ENCODE data around the gene CBX4. TPM values are rescaled to one million over a fixed set of nuclear protein-coding genes. Genes with fewer than 3 reads are reported as not detected.

Gene CBX4
- 16.6 and 21.9 TPM in 2 replicates for polyA plus RNA-seq (2012; rRNA removed)
- polyA plus RNA-seq (2012; cell fraction: cytosol; rRNA removed) = 11.0 and 13.2 TPM in 2 replicates
- polyA plus RNA-seq (2012; cell fraction: nucleus; rRNA removed) = 23.6 and 29.2 TPM in 2 replicates

GRCh38 chr17:79839356-79840268 is at the start of gene CBX4:
Gene CBX4 (minus strand): TSS chr17:79839440. CDS start chr17:79839251, 189 bp downstream.
- H3K36me3 ChIP-seq (replicated peaks in 1 of 2; ENCODE audit: control insufficient read depth in 1 of 2, insufficient read depth in 2 of 2, low read length in 1 of 2) = peaks cover 10 to 11% of the 10 kb centered on the region in 2 experiments
- H4K20me1 ChIP-seq (ENCODE audit: insufficient read depth) = peaks cover 37% of the 10 kb centered on the region
- WGBS (ENCODE audit: low lambda C conversion rate) = 5% methylated on average over 70 of the region's 103 CpGs
- no peaks in the 10 kb centered on the region for H3K9me3 ChIP-seq
- ChIA-PET CTCF (interaction anchor here (0.6 to 13.1 kb wide), 46 partner anchors 9 to 899 kb away, joined by 3 to 274 read pairs (median 7); partner anchors contain the start of genes CBX2, CBX8 and LGALS3BP), POLR2A (interaction anchor here (0.8 to 6.1 kb wide), 13 partner anchors 10 to 96 kb away, joined by 3 to 93 read pairs (median 4); partner anchors contain the start of genes CBX2 and CBX8)
- H3K4me1 ChIP-seq (ENCODE audit: control insufficient read depth in 1 of 2, insufficient read depth in 2 of 2, low read depth in 1 of 2, low read length in 1 of 2) = peaks cover 26 to 63% of the 10 kb centered on the region in 2 experiments
- H3K27ac ChIP-seq (ENCODE audit: low read depth in 2 of 2, low read length in 1 of 2) = peak within 1 kb of the TSS; percentile 74 to 77
- H3K27me3 ChIP-seq (ENCODE audit: insufficient read depth) = peaks cover 39% of the 10 kb centered on the region
- peak within 1 kb of the TSS; percentile 86 for H3K4me2 ChIP-seq
- peak; percentile 99 for DNase-seq
- H3F3A ChIP-seq (replicated peaks; ENCODE audit: insufficient read depth) = peaks cover 33% of the 10 kb centered on the region
- H3K9me2 ChIP-seq = no peaks in the 10 kb centered on the region
- H3K4me3 ChIP-seq (ENCODE audit: low read depth in 2 of 2, low read length in 1 of 2) = peak within 1 kb of the TSS; percentile 54 to 91
- H3K79me2 ChIP-seq (ENCODE audit: insufficient read depth) = peaks cover 34% of the 10 kb centered on the region
- peak within 1 kb of the TSS; percentile 93 for H2AFZ ChIP-seq (ENCODE audit: low read depth)
- peak within 1 kb of the TSS; percentile 74 for H3K9ac ChIP-seq
- TF ChIP-seq CTCF (IDR thresholded peaks at IDR 0.05) = peak; percentile 86
- TF ChIP-seq TCF12 (IDR thresholded peaks at IDR 0.05) = no peak
- no peak for TF ChIP-seq CHD2 (IDR thresholded peaks at IDR 0.05; ENCODE audit: low read length, partially characterized antibody)
- no peak for TF ChIP-seq FOXJ3 (CRISPR knock-in tag; IDR thresholded peaks at IDR 0.05)
- no peak for TF ChIP-seq TEAD4 (IDR thresholded peaks at IDR 0.05; ENCODE audit: borderline replicate concordance, insufficient read depth)
- TF ChIP-seq EP300 (IDR thresholded peaks at IDR 0.05; ENCODE audit: borderline replicate concordance in 1 of 2, low read depth in 1 of 2, low read length in 1 of 2) = no peak
- peak; percentile 91 for TF ChIP-seq POLR2AphosphoS5 (IDR thresholded peaks at IDR 0.05; ENCODE audit: low read depth, low read length)
- no peak for TF ChIP-seq ELF1 (IDR thresholded peaks at IDR 0.05)
- TF ChIP-seq FOXM1 (IDR thresholded peaks at IDR 0.05; ENCODE audit: low read depth) = peak; percentile 76; the same call in 1 of the 2 replicates
- TF ChIP-seq MAX (IDR thresholded peaks at IDR 0.05; ENCODE audit: low read depth) = peak; percentile 29; the same call in 1 of the 2 replicates
- no peak; the same call in none of the 2 replicates for TF ChIP-seq SMC3 (IDR thresholded peaks at IDR 0.05; ENCODE audit: low read depth, low read length)
- peak; percentile 65; the same call in 1 of the 2 replicates for TF ChIP-seq SIN3A (IDR thresholded peaks at IDR 0.05; ENCODE audit: borderline replicate concordance, low read depth, low read length)
- no peak for TF ChIP-seq NFIC (IDR thresholded peaks at IDR 0.05; ENCODE audit: borderline replicate concordance)
- TF ChIP-seq JUND (IDR thresholded peaks at IDR 0.05) = no peak
- TF ChIP-seq USF1 (IDR thresholded peaks at IDR 0.05; ENCODE audit: borderline replicate concordance, low read depth) = no peak
- no peak for TF ChIP-seq USF2 (IDR thresholded peaks at IDR 0.05; ENCODE audit: borderline replicate concordance, low read depth, low read length)
- TF ChIP-seq REST (IDR thresholded peaks at IDR 0.05; ENCODE audit: low read depth, low read length) = peak; percentile 55; the same call in 1 of the 2 replicates
- no peak for TF ChIP-seq IRF3 (IDR thresholded peaks at IDR 0.05; ENCODE audit: low read depth, low read length)
- no peak for TF ChIP-seq GATA2 (CRISPR knock-in tag; IDR thresholded peaks at IDR 0.05)
- TF ChIP-seq RCOR1 (IDR thresholded peaks at IDR 0.05; ENCODE audit: low read length) = peak; percentile 38; the same call in 1 of the 2 replicates
- TF ChIP-seq PBX3 (IDR thresholded peaks at IDR 0.05) = no peak

All from SK-N-SH (cell line).